Measurements from ENCODE around the gene MEPCE.
A peak's percentile ranks its signal among the peaks of the same experiment; 100 is the strongest.
"Not testable (repeated sequence)": the region's sequence is repeated elsewhere in the genome, so short reads cannot be mapped to it uniquely, and the experiment has no call there.

Gene MEPCE

GRCh38 chr7:100429637-100430492 is at the start of gene MEPCE:
Gene MEPCE (plus strand): TSS chr7:100429831. CDS start chr7:100430019, 188 bp downstream.
- DNase-seq (ENCODE audit: low read depth in 2 of 2), result peak; percentile 95 to 98

- no peak for DNase-seq (ENCODE audit: low read depth in 2 of 2)
These were observed 49.4 kb upstream of the MEPCE start for GRCh38 chr7:100380196-100380595.

GRCh38 chr7:100381531-100382233 is 47.9 kb upstream of the MEPCE start:
- DNase-seq (ENCODE audit: low read depth in 2 of 2), result not testable (repeated sequence)

- not testable (repeated sequence) for DNase-seq (ENCODE audit: low read depth in 2 of 2)
These were observed 47.3 kb upstream of the MEPCE start for GRCh38 chr7:100382234-100382853.

GRCh38 chr7:100384628-100385294 is 44.9 kb upstream of the MEPCE start:
- no peak for DNase-seq (ENCODE audit: low read depth in 2 of 2)

GRCh38 chr7:100386940-100387339 is 42.7 kb upstream of the MEPCE start:
- no peak for DNase-seq (ENCODE audit: low read depth in 2 of 2)

GRCh38 chr7:100387695-100388094 is 41.9 kb upstream of the MEPCE start:
- DNase-seq (ENCODE audit: low read depth in 2 of 2), result no peak

- DNase-seq (ENCODE audit: low read depth in 2 of 2), result no peak
These were observed 40.1 kb upstream of the MEPCE start for GRCh38 chr7:100389437-100390088.

GRCh38 chr7:100390286-100391009 is 39.2 kb upstream of the MEPCE start:
- no peak for DNase-seq (ENCODE audit: low read depth in 2 of 2)

GRCh38 chr7:100393233-100393905 is 36.3 kb upstream of the MEPCE start:
- no peak for DNase-seq (ENCODE audit: low read depth in 2 of 2)

- DNase-seq (ENCODE audit: low read depth in 2 of 2), result no peak
These were observed 35.6 kb upstream of the MEPCE start for GRCh38 chr7:100394077-100394476.

- no peak for DNase-seq (ENCODE audit: low read depth in 2 of 2)
These were observed 33.1 kb upstream of the MEPCE start for GRCh38 chr7:100396421-100396982.

- no peak for DNase-seq (ENCODE audit: low read depth in 2 of 2)
These were observed 32.1 kb upstream of the MEPCE start for GRCh38 chr7:100397315-100398081.

GRCh38 chr7:100398239-100398638 is 31.4 kb upstream of the MEPCE start:
- DNase-seq (ENCODE audit: low read depth in 2 of 2), result no peak

GRCh38 chr7:100400041-100400440 is 29.6 kb upstream of the MEPCE start:
- DNase-seq (ENCODE audit: low read depth in 2 of 2), result no peak

- DNase-seq (ENCODE audit: low read depth in 2 of 2), result no peak
These were observed 29.0 kb upstream of the MEPCE start for GRCh38 chr7:100400656-100401055.

- no peak for DNase-seq (ENCODE audit: low read depth in 2 of 2)
These were observed 27.8 kb upstream of the MEPCE start for GRCh38 chr7:100401811-100402210.

- DNase-seq (ENCODE audit: low read depth in 2 of 2), result no peak
These were observed 27.4 kb upstream of the MEPCE start for GRCh38 chr7:100402241-100402640.

GRCh38 chr7:100406767-100407166 is 22.9 kb upstream of the MEPCE start:
- no peak for DNase-seq (ENCODE audit: low read depth in 2 of 2)
